Colonic mucosa (tissue), 4 donors: Measurements from ENCODE around the gene CXCL10. TPM values are rescaled to one million over a fixed set of nuclear protein-coding genes. Genes with fewer than 3 reads are reported as not detected.
"Not testable (repeated sequence)": the region's sequence is repeated elsewhere in the genome, so short reads cannot be mapped to it uniquely, and the experiment has no call there.

Experiments
- DNase-seq: peaks from one replicate; pipeline ENCODE4 v3.0.0-alpha.2; 2020
- H3K27ac ChIP-seq: fragments of 200-600 bp; one replicate; pipeline ENCODE4 v1.8.0; 2021
- H3K27me3 ChIP-seq: fragments of 200-600 bp; one replicate; pipeline ENCODE4 v1.8.0; 2021
- H3K36me3 ChIP-seq: fragments of 200-600 bp; one replicate; pipeline ENCODE4 v1.8.0; 2021
- H3K4me1 ChIP-seq: fragments of 200-600 bp; one replicate; pipeline ENCODE4 v1.8.0; 2021; ENCODE audit warnings: mild to moderate bottlenecking
- H3K4me3 ChIP-seq: fragments of 200-600 bp; one replicate; pipeline ENCODE4 v1.8.0; 2021
- H3K9ac ChIP-seq, 2 donors: one replicate each; pipeline ENCODE4 v1.7.0; 2013; ENCODE audit warnings: control low read depth in 2 of 2, low read depth in 2 of 2, low read length in 2 of 2
- H3K9me3 ChIP-seq: fragments of 200-600 bp; one replicate; pipeline ENCODE4 v1.8.0; 2021
- intact Hi-C: fragments of 100-400 bp; cut with DNase I; formaldehyde crosslinking; loops from one replicate; pipeline ENCODE4 v1.14.1; 2022
- total RNA-seq, 2 donors: library from RNA; stranded (reverse); fragmentation: NEBNext Ultra II Directional in 1 of 2; extraction: Animal tissue kit (Norgen Biotek cat#: 25700) in 1 of 2; gene quantifications; one replicate each; pipeline ENCODE4 v1.2.1, GENCODE V29; 2021
- TF ChIP-seq, protein P1 (sequence below): fragments of 200-600 bp; IDR thresholded peaks from one replicate; pipeline ENCODE4 v1.8.0; 2022; ENCODE audit warnings: antibody characterized with exemption, mild to moderate bottlenecking
- donor health status: healthy.
- donor health status: DM: no; HTN: no; CAD: no.
- donor health status: DM: no; HTN: no; CAD: no.

CXCL10 gene
- total RNA-seq, 2 donors from 2014 or later = 0.72 to 0.90 TPM

DNA sequence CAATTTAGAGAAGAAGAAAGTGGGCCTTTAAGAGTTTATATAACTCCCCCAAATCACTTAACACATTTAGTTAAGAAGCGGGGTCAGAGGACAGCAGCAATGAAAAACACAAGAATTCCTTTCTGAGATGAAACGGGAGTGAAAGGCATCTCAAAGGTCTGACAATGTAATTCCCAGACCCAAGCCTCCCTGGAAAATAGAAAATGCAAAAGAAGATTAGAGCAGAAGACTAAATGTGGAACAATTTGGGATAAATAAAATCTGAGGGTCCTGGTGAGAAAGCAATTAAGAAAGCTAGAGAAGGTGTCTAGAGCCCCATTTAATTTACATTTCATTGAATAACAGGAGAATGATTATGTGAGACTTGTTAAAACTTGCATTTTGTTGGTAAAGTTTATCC lies 32.1 kb upstream of the CXCL10 start:
- Histone ChIP-seq H3K27ac (no peak overlapping the region), H3K4me1 (no peaks in the 10 kb centered on the region), H3K4me3 (no peak overlapping the region), H3K9ac (no peak overlapping the region), H3K9me3 (no peaks in the 10 kb centered on the region), H3K36me3 (no peaks in the 10 kb centered on the region), H3K27me3 (no peaks in the 10 kb centered on the region)
- TF ChIP-seq, protein P1, sequence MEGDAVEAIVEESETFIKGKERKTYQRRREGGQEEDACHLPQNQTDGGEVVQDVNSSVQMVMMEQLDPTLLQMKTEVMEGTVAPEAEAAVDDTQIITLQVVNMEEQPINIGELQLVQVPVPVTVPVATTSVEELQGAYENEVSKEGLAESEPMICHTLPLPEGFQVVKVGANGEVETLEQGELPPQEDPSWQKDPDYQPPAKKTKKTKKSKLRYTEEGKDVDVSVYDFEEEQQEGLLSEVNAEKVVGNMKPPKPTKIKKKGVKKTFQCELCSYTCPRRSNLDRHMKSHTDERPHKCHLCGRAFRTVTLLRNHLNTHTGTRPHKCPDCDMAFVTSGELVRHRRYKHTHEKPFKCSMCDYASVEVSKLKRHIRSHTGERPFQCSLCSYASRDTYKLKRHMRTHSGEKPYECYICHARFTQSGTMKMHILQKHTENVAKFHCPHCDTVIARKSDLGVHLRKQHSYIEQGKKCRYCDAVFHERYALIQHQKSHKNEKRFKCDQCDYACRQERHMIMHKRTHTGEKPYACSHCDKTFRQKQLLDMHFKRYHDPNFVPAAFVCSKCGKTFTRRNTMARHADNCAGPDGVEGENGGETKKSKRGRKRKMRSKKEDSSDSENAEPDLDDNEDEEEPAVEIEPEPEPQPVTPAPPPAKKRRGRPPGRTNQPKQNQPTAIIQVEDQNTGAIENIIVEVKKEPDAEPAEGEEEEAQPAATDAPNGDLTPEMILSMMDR = no peak
- no peak for DNase-seq
- intact Hi-C loops = no loop called here

GRCh38 chr4:76055016-76055415 lies 31.7 kb upstream of the CXCL10 start:
- intact Hi-C loops = no loop called here
- Histone ChIP-seq H3K9ac (no peak overlapping the region), H3K4me3 (no peak overlapping the region), H3K27me3 (no peaks in the 10 kb centered on the region), H3K27ac (no peak overlapping the region), H3K4me1 (no peaks in the 10 kb centered on the region), H3K9me3 (no peaks in the 10 kb centered on the region), H3K36me3 (no peaks in the 10 kb centered on the region)
- no peak for DNase-seq
- TF ChIP-seq, protein P1 = no peak

DNA sequence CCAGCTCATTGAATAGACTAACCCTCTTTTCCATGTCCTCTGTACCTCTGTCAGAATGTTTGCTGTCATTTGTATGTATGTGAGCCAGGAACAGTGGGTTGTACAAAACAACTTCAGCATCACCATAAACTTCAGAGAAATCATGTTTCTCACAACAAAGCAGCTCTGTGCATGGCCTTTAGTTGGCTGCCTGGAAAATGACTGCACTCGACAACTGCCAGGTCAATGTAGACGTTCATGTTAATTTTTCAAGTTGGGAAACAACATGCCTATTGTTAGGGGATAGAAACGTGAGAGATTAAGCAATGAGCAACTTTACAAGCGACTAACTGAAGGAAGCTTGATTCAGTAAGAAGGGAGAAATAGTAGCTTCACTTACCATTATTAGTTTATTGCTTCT lies 30.4 kb upstream of the CXCL10 start:
- Histone ChIP-seq H3K27ac (no peak overlapping the region), H3K4me3 (no peak overlapping the region), H3K4me1 (no peaks in the 10 kb centered on the region), H3K9me3 (no peaks in the 10 kb centered on the region), H3K9ac (no peak overlapping the region), H3K36me3 (no peaks in the 10 kb centered on the region), H3K27me3 (no peaks in the 10 kb centered on the region)
- intact Hi-C loops = no loop called here
- DNase-seq = no peak
- TF ChIP-seq, protein P1 = no peak

DNA sequence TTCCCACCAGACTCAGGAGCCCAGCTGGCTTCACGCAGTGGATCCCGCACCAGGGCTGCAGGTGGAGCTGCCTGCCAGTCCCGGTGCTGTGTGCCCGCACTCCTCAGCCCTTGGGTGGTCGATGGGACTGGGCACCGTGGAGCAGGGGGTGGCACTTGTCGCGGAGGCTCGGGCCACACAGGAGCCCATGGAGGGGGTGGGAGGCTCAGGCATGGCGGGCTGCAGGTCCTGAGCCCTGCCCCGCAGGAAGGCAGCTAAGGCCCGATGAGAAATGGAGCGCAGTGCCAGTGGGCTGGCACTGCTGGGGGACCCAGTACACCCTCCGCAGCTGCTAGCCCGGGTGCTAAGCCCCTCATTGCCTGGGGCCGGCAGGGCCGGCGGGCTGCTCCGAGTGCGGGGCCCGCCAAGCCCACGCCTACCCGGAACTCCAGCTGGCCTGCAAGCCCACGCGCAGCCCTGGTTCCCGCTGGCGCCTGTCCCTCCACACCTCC lies 27.3 kb upstream of the CXCL10 start:
- H3K36me3 ChIP-seq, H3K4me1 ChIP-seq, H3K9ac ChIP-seq, H3K27me3 ChIP-seq, H3K4me3 ChIP-seq, H3K9me3 ChIP-seq, DNase-seq, H3K27ac ChIP-seq, intact Hi-C loops: not testable (repeated sequence)

GRCh38 chr4:76049860-76050416 lies 26.6 kb upstream of the CXCL10 start:
- H3K4me1 ChIP-seq, intact Hi-C loops, H3K27me3 ChIP-seq, H3K4me3 ChIP-seq, DNase-seq, H3K36me3 ChIP-seq, H3K27ac ChIP-seq, H3K9ac ChIP-seq, H3K9me3 ChIP-seq: not testable (repeated sequence)

GRCh38 chr4:76044686-76045085 lies 21.4 kb upstream of the CXCL10 start:
- H3K4me3 ChIP-seq, DNase-seq, intact Hi-C loops, H3K27ac ChIP-seq, H3K9ac ChIP-seq, H3K9me3 ChIP-seq, H3K27me3 ChIP-seq, H3K4me1 ChIP-seq, H3K36me3 ChIP-seq: not testable (repeated sequence)

DNA sequence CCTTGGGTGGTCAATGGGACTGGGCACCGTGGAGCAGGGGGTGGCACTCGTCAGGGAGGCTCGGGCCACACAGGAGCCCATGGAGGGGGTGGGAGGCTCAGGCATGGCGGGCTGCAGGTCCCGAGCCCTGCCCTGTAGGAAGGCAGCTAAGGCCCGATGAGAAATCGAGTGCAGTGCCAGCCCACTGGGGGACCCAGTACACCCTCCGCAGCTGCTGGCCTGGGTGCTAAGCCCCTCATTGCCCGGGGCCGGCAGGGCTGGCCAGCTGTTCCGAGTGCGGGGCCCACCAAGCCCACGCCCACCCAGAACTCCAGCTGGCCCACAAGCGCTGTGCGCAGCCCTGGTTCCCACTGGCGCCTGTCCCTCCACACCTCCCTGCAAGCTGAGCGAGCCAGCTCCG lies 20.0 kb upstream of the CXCL10 start:
- DNase-seq, intact Hi-C loops, H3K27ac ChIP-seq, H3K27me3 ChIP-seq, H3K9me3 ChIP-seq, H3K9ac ChIP-seq, H3K4me1 ChIP-seq, H3K4me3 ChIP-seq, H3K36me3 ChIP-seq: not testable (repeated sequence)

DNA sequence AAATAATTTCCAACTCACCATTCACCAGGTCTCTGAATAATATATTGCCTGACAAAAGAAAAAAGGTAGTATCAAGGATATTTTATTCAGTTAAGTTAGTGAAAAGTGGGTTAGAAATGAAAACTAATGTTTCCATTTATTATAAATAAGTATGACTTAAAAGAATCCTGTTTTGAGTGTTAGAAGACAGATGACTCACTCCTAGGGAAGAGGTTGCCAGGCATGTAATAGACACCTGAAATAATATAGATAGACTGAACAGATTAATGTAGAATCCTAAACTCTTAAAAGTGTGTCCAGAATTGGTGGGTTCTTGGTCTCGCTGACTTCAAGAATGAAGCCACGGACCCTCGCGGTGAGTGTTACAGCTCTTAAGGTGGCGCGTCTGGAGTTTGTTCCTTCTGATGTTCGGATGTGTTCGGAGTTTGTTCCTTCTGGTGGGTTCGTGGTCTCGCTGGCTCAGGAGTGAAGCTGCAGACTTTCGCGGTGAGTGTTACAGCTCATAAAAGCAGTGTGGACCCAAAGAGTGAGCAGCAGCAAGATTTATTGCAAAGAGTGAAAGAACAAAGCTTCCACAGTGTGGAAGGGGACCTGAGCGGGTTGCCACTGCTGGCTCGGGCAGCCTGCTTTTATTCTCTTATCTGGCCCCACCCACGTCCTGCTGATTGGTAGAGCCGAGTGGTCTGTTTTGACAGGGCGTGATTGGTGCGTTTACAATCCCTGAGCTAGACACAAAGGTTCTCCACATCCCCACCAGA lies 19.1 kb upstream of the CXCL10 start:
- H3K27ac ChIP-seq, intact Hi-C loops, H3K4me3 ChIP-seq: not testable (repeated sequence)

More for the DNA sequence above, 19.1 kb upstream of the CXCL10 start:
- H3K9ac ChIP-seq, H3K27me3 ChIP-seq, H3K9me3 ChIP-seq, H3K4me1 ChIP-seq, H3K36me3 ChIP-seq, DNase-seq: not testable (repeated sequence)
